Osteocyte (in vitro differentiated cells): ENCODE results near the gene GPR18. TPM values are rescaled to one million over a fixed set of nuclear protein-coding genes. Genes with fewer than 3 reads are reported as not detected.

Source experiments
- DNase-seq: peaks from one replicate; pipeline ENCODE4 v3.0.0; 2021; ENCODE audit warnings: mixed read lengths; ENCODE audit not compliant: unreplicated experiment; ENCODE audit errors: extremely low spot score
- H3K27ac Mint-ChIP-seq: one replicate; pipeline ENCODE4 v1.8.0; 2021; ENCODE audit warnings: mild to moderate bottlenecking, mixed read lengths; ENCODE audit not compliant: unreplicated experiment
- H3K27me3 Mint-ChIP-seq: one replicate; pipeline ENCODE4 v1.8.0; 2021; ENCODE audit warnings: mixed read lengths; ENCODE audit not compliant: unreplicated experiment
- H3K36me3 Mint-ChIP-seq: one replicate; pipeline ENCODE4 v1.8.0; 2021; ENCODE audit warnings: mixed read lengths; ENCODE audit not compliant: unreplicated experiment
- H3K4me1 Mint-ChIP-seq: one replicate; pipeline ENCODE4 v1.8.0; 2021; ENCODE audit warnings: mixed read lengths; ENCODE audit not compliant: unreplicated experiment
- H3K4me3 Mint-ChIP-seq: one replicate; pipeline ENCODE4 v1.8.0; 2021; ENCODE audit warnings: mild to moderate bottlenecking, moderate library complexity, mixed read lengths; ENCODE audit not compliant: unreplicated experiment
- H3K9me3 Mint-ChIP-seq: one replicate; pipeline ENCODE4 v1.8.0; 2021; ENCODE audit warnings: mixed read lengths; ENCODE audit not compliant: unreplicated experiment
- CTCF ChIP-seq: fragments of 200-600 bp; sonication (generic); IDR thresholded peaks from 2 replicates; pipeline ENCODE4 v1.5.0; 2021; ENCODE audit warnings: antibody characterized with exemption, mild to moderate bottlenecking, moderate library complexity
- total RNA-seq: library from RNA; stranded (reverse); gene quantifications from 2 replicates; pipeline ENCODE4 v1.2.1, GENCODE V29; 2021

GPR18 gene
- total RNA-seq, 1 donor from 2014 or later = not detected

GRCh38 chr13:99304541-99304940 is 46.4 kb upstream of the GPR18 start:
- H3K9me3 Mint-ChIP-seq = no peaks in the 10 kb centered on the region
- H3K4me3 Mint-ChIP-seq = no peak overlapping the region
- no peak for DNase-seq
- H3K4me1 Mint-ChIP-seq = peaks cover 26% of the 10 kb centered on the region
- TF ChIP-seq CTCF = no peak
- no peaks in the 10 kb centered on the region for H3K27me3 Mint-ChIP-seq
- H3K36me3 Mint-ChIP-seq = peaks cover 9% of the 10 kb centered on the region
- H3K27ac Mint-ChIP-seq = no peak overlapping the region

- H3K36me3 Mint-ChIP-seq = peaks cover 9% of the 10 kb centered on the region
- no peak for DNase-seq
Measured at GRCh38 chr13:99303863-99304521, 45.8 kb upstream of the GPR18 start.

GRCh38 chr13:99302637-99303505 is 44.7 kb upstream of the GPR18 start:
- TF ChIP-seq CTCF = no peak
- Mint-ChIP-seq H3K9me3 (no peaks in the 10 kb centered on the region), H3K36me3 (peaks cover 4% of the 10 kb centered on the region), H3K4me3 (no peak overlapping the region), H3K27me3 (no peaks in the 10 kb centered on the region), H3K4me1 (peaks cover 17% of the 10 kb centered on the region), H3K27ac (no peak overlapping the region)
- DNase-seq = no peak

More at GRCh38 chr13:99303863-99304521, 45.8 kb upstream of the GPR18 start:
- Mint-ChIP-seq H3K4me3 (no peak overlapping the region), H3K4me1 (peaks cover 26% of the 10 kb centered on the region), H3K27ac (no peak overlapping the region), H3K27me3 (no peaks in the 10 kb centered on the region), H3K9me3 (no peaks in the 10 kb centered on the region)
- no peak for TF ChIP-seq CTCF

DNA sequence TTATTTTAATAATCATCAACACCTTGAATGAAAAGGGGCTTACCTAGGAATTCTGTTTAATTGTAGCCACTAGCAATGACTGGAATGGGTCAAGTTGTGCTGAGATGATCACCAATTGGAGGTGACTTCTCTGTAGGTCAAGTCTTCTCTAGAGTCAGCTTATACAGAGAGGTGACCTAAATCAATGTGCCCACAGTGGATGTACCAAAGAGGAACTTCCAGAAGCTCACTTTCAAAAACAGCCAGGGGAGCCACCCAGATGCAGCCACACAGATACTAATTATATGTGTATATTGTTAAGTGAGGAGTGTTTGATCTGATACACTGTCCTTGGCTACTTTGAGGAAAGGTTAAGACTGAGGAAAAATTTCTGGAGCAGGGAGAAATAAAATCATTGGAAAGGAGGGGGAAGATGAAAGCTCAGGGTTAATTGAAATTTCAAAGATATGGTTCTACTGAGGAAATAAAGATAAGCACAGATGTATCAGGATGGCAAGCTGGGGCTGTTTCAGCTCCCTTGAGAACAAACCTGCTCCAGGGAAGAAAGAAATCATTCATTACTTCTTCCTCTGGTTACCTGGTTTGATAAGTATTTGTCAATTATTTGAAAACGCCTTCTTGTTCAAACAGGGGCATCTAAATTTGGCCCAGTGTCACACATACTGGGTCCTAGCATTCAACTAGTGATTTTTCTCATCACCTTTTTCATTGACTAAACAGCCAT is 43.9 kb upstream of the GPR18 start:
- H3K36me3 Mint-ChIP-seq = peaks cover 4% of the 10 kb centered on the region
- H3K27ac Mint-ChIP-seq = no peak overlapping the region
- no peak for TF ChIP-seq CTCF
- no peaks in the 10 kb centered on the region for H3K27me3 Mint-ChIP-seq
- DNase-seq = no peak
- H3K4me1 Mint-ChIP-seq = peaks cover 11% of the 10 kb centered on the region
- H3K9me3 Mint-ChIP-seq = no peaks in the 10 kb centered on the region
- no peak overlapping the region for H3K4me3 Mint-ChIP-seq
